Activated gamma-delta T cell treated with anti-CD3 and anti-CD28 coated beads, Interleukin-2, amount 50 U/mL, for 16 hours (primary cell): Measurements from ENCODE around the gene PRR11.
"Not testable (repeated sequence)": the region's sequence is repeated elsewhere in the genome, so short reads cannot be mapped to it uniquely, and the experiment has no call there.

Source experiments
- DNase-seq: peaks from one replicate; pipeline ENCODE4 v3.0.0-alpha.2; 2020; ENCODE audit warnings: low read depth

The PRR11 gene

DNA sequence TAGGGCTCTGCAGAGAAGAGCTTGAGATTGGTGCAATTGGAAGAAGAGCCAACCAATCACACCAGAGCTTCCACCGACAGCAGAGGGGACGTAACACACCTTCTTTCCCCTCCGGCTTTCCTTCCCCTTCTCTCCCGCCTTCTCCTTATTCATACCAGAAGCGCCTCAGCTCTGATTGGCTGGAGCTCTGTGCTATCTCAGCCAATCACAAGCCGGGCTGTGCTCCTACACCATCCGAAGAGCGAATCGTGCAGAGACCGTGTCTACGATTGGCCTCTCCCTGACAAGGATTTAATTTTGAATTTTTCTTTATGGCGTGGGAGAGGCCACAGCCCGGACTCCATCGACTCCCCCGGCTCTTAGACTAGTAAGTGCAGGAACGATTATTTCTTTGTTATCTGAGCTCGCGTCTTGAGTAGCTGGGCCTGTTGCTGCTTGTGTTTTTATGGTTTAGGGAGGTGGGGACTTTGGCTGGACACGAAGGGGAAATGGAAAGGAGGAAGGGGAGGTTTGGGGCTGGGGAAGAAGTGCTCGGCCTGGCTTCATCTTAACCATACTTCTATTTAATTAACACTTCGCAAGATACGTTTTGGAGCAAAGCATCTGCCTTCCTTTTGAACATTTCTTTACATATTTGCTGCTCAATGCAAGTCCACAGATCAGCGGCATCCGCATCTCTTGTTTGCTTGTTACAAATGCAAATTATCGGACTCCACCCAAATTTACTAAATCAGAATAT, at the start of gene PRR11:
Gene PRR11, plus strand, starts transcription at position 308 of the 739 bp plus-strand sequence. CDS start 14,007 bp downstream, outside the sequence.
- peak; percentile 86 for DNase-seq

GRCh38 chr17:59105852-59106462, 49.6 kb upstream of the PRR11 start:
- DNase-seq, result peak; percentile 57

DNA sequence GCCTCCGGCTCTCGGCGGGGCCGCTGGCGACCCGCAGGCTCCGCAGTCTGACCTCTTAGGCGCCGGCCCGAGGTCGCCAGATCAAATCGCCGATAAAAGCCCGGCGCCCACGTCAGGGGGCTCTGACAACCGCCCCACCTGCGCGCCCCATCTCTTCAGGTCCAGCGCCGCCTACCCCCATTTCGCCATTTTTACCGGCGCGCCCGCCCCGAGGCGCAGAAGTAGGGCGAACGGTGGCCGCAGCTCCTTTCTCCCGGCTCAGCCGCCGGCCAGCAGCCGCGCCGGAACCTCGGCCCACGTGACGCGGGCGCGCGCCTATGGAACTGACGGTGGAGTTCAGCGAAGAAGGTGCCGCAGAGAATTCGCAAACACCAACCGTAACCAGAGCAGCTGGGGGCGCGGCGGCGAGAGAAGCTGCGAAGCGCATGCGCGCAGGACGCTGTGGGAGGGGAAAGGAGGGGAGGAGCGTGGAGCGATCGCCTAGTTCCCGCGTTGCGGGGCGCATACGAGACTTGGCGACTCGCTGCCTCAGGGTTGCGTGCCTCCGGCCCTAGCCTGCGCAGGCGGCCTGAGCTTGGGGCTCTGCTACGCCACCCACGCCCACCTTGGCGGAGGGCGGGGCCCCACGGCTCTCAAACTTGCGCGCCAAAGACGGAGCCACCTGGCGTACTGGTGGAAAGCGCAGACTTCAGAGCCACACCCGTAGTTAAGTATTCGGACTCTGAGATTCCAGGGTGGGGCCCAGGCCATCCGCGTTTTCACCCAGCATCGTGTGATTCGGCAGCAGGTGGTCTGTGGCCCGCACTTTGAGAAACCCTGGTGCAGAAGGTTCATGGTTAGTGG, 48.9 kb upstream of the PRR11 start, which contains the start of gene TRIM37:
Gene TRIM37, minus strand, starts transcription at position 418 of the 843 bp plus-strand sequence. CDS start 419 bp downstream, outside the sequence.
- DNase-seq, result peak; percentile 97

GRCh38 chr17:59107306-59107670, 48.3 kb upstream of the PRR11 start:
- no peak for DNase-seq

- DNase-seq, result no peak
Measured at GRCh38 chr17:59108400-59109102, 47.0 kb upstream of the PRR11 start.

DNA sequence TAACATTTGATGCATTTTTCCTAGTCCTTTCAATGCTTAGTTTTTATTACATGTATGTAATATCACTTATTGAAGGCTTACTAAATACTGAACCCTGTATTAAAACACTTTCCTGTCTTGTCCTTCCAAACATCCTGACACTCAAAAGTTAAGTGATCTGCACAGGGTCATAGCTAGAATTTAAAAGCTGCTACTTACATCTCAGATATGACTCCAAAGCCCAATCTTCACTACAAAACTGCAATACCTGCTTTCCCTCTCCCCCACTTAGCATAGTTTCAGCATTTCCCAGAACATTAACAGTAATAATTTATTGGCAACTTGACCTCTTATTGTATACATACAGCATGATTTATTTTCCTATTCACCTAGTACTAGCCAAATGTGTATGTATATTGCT, 44.6 kb upstream of the PRR11 start:
- no peak for DNase-seq

- no peak for DNase-seq
Measured at GRCh38 chr17:59111539-59111938, 44.0 kb upstream of the PRR11 start.

- no peak for DNase-seq
Measured at GRCh38 chr17:59115474-59115873, 40.1 kb upstream of the PRR11 start.

DNA sequence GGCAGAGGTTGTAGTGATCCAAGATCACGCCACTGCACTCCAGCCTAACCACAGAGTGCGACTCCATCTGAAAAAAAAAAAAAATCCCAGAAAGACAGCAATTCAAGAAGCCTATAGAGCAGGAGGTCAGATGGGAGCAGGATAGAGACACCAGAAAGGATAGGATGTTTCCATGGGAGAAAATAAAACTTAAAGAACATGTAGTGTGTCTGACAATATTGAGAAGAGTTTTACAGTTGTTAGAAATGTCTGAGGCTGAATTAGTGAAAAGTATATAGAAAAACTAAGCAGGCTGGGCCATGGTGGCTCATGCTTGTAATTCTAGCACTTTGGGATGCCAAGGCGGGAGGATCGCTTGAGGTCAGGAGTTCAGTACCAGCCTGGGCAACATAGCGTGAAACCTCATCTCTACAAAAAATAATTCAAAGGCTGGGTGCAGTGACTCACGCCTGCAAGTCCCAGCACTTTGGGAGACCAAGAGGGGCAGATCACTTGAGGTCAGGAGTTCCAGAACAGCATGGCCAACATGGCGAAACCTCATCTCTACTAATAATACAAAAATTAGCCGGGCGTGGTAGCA, 33.6 kb upstream of the PRR11 start:
- no peak for DNase-seq

- DNase-seq, result no peak
Measured at GRCh38 chr17:59124665-59125064, 30.9 kb upstream of the PRR11 start.

- DNase-seq, result no peak
Measured at GRCh38 chr17:59126809-59127417, 28.6 kb upstream of the PRR11 start.

- no peak for DNase-seq
Measured at GRCh38 chr17:59129814-59130213, 25.7 kb upstream of the PRR11 start.

- no peak for DNase-seq
Measured at GRCh38 chr17:59131131-59131530, 24.4 kb upstream of the PRR11 start.

DNA sequence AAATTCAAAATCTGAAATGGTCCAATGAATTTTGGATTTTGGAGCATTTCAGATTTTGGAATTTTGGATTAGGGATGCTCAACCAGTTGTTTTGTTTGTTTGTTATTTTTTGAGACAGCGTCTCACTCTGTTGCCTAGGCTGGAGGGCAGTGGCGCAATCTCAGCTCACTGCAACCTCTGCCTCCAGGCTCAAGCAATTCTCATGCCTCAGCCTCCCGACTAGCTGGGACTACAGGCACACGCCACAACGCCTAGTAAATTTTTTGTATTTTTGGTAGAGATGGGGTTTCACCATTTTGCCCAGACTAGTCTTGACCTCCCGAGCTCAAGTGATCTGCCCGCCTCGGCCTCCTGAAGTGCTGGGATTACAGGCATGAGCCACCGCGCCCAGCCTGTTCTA, 17.2 kb upstream of the PRR11 start:
- not testable (repeated sequence) for DNase-seq

DNA sequence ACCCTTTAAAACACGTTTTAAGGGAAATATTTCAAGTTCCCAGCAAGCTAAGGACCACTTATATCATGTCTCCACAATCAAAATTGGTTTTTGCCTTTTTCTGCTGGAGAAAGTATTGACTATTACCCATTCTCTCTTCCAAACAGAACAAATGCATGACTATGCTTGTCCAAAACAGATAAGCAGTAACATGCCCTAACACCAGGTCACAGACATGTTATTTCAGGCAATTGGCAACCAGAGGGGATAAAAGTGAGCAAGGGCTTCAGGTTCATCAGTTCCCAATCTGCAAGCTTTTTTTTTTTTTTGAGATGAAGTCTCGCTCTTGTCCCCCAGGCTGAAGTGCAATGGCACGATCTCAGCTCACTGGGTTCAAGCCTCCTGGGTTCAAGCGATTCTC, 15.6 kb upstream of the PRR11 start:
- DNase-seq, result no peak

DNA sequence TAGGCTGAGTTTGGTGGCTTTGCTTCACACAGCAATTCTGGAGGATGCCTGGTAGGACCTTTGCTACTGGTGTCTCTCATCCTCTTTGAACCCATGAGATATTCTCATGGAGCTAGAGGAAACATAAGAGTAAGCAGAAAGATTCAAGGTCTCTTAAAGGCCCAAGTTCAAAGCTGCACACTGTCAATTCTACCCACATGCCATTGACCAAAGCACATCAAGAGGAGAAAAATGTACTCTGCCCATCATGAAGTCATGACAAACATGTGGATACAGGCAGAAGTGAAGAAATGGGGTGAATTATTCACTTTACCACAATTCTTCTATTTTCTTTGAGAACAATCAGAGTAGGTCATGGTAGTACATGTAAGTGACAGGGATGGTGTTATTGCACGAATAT, 13.7 kb upstream of the PRR11 start:
- DNase-seq, result no peak

GRCh38 chr17:59145571-59146096, 9.9 kb upstream of the PRR11 start:
- no peak for DNase-seq

DNA sequence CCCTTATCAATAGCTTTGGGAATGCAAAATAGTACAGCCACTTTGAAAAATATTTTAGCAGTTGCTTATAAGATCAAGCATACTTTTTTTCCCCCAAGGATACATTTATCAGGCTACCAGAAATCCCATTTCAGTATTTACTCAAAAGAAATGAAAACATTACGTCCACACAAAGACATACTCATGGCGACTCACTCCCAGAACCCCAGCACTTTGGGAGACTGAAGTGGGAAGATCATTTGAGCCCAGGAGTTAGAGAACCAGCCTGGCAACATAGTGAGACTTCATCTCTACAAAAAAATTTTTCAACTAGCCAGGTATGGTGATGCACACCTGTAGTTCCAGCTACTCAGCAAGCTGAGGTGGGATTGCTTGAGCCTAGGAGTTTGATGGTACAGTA, 6.5 kb upstream of the PRR11 start:
- no peak for DNase-seq

DNA sequence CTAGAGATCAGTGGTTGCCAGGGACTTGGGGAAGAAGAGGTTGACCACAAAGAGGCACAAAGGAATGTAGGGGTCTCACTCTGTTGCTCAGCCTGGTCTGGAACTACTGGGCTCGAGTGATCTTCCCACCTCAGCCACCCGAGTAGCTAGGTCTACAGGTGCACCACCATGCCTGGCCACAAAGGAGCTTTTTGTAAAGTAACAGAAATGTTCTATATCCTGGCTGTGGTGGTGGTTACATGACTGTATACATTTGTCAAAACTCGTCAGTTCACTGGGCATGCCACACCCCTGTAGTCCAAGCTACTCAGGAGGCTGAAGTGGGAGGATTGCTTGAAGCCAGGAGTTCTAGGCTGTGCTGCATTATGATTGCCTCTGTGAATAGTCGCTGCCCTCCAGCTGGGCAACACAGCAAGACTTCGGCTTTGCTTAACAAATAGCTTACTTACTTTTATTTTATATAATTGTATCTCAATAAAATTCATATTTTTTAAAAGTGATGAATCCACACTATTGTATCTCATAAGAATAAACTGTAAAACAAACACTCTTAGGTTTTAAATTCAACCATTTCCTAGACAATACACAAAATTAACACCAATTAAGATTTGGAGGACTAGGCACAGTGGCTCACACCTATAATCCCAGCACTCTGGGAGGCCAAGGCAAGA, 5.6 kb upstream of the PRR11 start:
- DNase-seq, result no peak

- DNase-seq, result no peak
Measured at GRCh38 chr17:59151006-59151405, 4.5 kb upstream of the PRR11 start.

DNA sequence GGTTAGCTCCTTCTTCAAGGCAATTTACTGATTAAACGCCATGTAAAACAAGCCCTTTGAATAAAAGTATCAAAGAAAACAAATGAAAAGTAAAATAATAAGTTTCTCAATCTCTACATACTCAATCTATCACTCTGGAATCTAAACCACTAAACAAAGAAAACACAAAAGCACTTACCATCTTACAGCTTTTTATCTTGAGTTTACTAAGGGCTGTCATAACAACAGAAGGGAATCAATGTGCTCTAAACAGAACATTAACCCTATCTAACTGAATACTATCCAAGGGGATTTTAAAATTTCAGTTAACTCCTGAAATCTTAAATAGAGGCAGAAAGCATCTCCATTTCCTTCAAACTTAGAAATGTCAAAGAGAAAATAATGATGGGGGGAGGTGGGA, 4.0 kb upstream of the PRR11 start:
- no peak for DNase-seq
